Omental fat pad (tissue), 4 donors: Measurements from ENCODE around the gene PIN4. TPM values are rescaled to one million over a fixed set of nuclear protein-coding genes. Genes with fewer than 3 reads are reported as not detected.
"Not testable (repeated sequence)": the region's sequence is repeated elsewhere in the genome, so short reads cannot be mapped to it uniquely, and the experiment has no call there.

Source experiments
- ATAC-seq: fragments of 150-250 bp; one replicate; pipeline ENCODE4 v1.9.1; 2016; ENCODE audit warnings: mild to moderate bottlenecking, moderate library complexity; ENCODE audit not compliant: low FRiP score
- DNase-seq: peaks from one replicate; pipeline ENCODE4 v3.0.0-alpha.2; 2019; ENCODE audit warnings: low spot score
- CTCF ChIP-seq, 3 donors: fragments of 450-650 bp; IDR thresholded peaks; one replicate each; pipeline ENCODE4 v1.5.1; 2016 to 2017; ENCODE audit warnings: antibody characterized with exemption in 3 of 3, mild to moderate bottlenecking in 3 of 3, moderate library complexity in 2 of 3
- total RNA-seq, 4 donors: library from RNA; depleted of rRNA; stranded (reverse); fragments of >200 nt; gene quantifications; one replicate each; pipeline ENCODE4 v1.1.0, GENCODE V29; 2016

Gene PIN4
- total RNA-seq, 4 donors from 2014 or later, result 3.2 to 11.2 (median 4.8) TPM

DNA sequence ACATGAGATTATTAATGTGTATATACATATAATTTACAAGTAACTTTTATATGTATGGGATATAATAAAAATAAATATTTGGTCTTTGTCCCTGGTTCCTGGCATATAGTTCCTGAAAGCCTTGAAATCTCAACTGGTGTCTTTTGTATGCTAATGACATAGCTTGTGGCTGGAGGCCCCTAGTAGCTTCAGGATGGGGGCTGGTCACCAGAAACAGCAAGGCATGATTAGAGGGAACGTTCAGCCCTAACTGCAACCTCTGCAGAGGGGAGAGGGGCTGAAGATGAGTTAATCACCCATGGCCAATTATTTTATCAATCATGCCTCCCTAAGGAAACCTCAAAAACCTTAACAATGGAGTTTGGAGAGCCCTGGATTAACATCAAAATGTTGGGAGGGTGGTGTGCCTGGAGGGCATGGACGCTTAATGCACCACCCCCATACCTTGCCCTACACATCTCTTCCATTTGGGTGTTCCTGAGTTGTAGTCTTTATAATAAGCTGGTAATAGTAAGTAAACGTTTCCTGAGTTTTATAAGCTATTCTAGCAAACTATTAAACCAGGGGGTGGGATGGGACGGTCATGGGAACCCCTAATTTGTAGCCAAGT lies 21.3 kb downstream of the PIN4 start:
- no peak for TF ChIP-seq CTCF (IDR thresholded peaks at IDR 0.05)
- no peak for ATAC-seq
- no peak for DNase-seq

DNA sequence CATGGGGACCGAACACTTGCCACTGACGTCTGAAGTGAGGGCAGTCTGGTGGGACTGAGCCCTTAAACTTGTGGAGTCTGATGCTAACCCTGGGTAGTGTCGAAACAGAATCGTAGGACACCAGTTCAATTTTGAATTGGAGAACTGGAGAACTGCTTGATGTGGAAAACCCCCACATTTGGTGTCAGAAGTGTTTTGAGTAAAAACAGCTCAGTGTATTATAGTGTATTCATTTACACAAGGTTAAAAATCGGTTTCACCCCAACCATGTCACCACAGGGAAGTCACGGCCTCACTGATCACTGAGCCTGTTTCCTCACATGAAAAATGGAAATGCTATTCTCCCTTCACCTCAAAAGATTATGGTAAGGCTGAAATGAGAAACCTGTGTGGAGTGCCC lies 21.9 kb downstream of the PIN4 start:
- DNase-seq (no peak), ATAC-seq (no peak)
- TF ChIP-seq CTCF (IDR thresholded peaks at IDR 0.05), result no peak

- no peak for TF ChIP-seq CTCF (IDR thresholded peaks at IDR 0.05)
- DNase-seq (no peak), ATAC-seq (no peak)
Measured at GRCh38 chrX:72205706-72206105, 24.1 kb downstream of the PIN4 start.

- no peak for ATAC-seq
- no peak for DNase-seq
- TF ChIP-seq CTCF (IDR thresholded peaks at IDR 0.05), result no peak
Measured at GRCh38 chrX:72207366-72207765, 25.8 kb downstream of the PIN4 start.

DNA sequence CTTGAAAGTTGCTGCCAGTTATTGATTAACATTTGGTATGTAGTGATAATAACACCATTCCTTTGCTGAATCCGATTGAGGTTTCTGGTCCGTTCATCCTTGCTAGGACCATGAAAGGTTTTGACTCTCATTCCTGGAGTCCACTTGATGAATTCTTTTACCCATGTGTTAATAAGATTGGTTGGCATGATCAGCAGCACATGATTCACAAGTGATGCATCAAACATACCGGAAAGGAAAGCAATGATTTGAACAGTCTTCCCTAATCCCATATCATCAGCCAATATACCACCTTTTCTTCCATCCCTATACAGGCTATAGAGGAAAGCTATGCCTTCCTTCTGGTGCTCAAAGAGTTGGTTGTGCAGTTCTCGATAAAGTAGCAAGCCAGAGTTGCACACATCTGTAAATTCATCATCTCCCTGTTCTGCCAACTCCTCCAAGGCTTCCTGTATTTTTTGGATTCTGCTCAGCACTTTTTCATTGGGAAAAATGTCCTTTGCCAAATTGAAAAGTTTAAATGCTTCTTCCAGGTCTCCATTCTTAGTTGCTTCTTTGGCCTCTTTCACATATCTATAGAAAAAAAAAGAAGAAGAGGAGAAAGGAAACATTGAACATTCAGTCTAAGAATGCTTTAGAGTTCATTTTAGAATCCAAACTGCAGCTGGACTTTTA lies 26.7 kb downstream of the PIN4 start:
- no peak for TF ChIP-seq CTCF (IDR thresholded peaks at IDR 0.05)
- no peak for DNase-seq

GRCh38 chrX:72216973-72217372 lies 35.4 kb downstream of the PIN4 start:
- no peak for ATAC-seq
- TF ChIP-seq CTCF (IDR thresholded peaks at IDR 0.05), result no peak
- DNase-seq, result no peak

More for the DNA sequence above, 26.7 kb downstream of the PIN4 start:
- ATAC-seq, result no peak

- not testable (repeated sequence) for DNase-seq, ATAC-seq
Measured at GRCh38 chrX:72220375-72220774, 38.8 kb downstream of the PIN4 start.
